ENCODE results near the gene TXNDC17. TPM values are rescaled to one million over a fixed set of nuclear protein-coding genes. Genes with fewer than 3 reads are reported as not detected.
A peak's percentile ranks its signal among the peaks of the same experiment; 100 is the strongest.

TXNDC17 gene
- total RNA-seq, 6 experiments from 2014 or later = 50.4 to 204 (median 72.1) TPM

- no peak overlapping the region for H3K27ac ChIP-seq
- 8% methylated on average over 5 of the region's 9 CpGs for WGBS (ENCODE audit: insufficient coverage, low coverage, low lambda C conversion rate, missing lambda C conversion rate)
- ATAC-seq = peak; percentile 97 to 100 (median 98)
Measured at GRCh38 chr17:6666077-6666521, 25.2 kb downstream of the TXNDC17 start.

GRCh38 chr17:6666557-6666956, 25.7 kb downstream of the TXNDC17 start:
- peaks cover 0 to 13% (median 0%) of the 10 kb centered on the region in 4 donors for H3K4me1 ChIP-seq
- no peaks in the 10 kb centered on the region for H3K36me3 ChIP-seq
- no peaks in the 10 kb centered on the region for H3K9me3 ChIP-seq
- no peaks in the 10 kb centered on the region for H3K27me3 ChIP-seq
- no peak for TF ChIP-seq POLR2A (IDR thresholded peaks at IDR 0.05)
- TF ChIP-seq CTCF (IDR thresholded peaks at IDR 0.05) = no peak
- no peak overlapping the region for H3K27ac ChIP-seq
- H3K4me3 ChIP-seq = no peak overlapping the region
- ATAC-seq (no peak), DNase-seq (no peak)
- WGBS (ENCODE audit: insufficient coverage, low coverage, low lambda C conversion rate, missing lambda C conversion rate) = 67% methylated on average over 6 of the region's 6 CpGs
- intact Hi-C loops (cut with DNase I) = loop anchor here in 1 of 2 donors (10.0 kb wide), 1 partner anchor 338 kb away; no protein-coding TSS in a partner anchor

More at GRCh38 chr17:6666077-6666521, 25.2 kb downstream of the TXNDC17 start:
- Histone ChIP-seq H3K9me3 (no peaks in the 10 kb centered on the region), H3K4me1 (peaks cover 0 to 13% (median 0%) of the 10 kb centered on the region in 4 donors), H3K36me3 (no peaks in the 10 kb centered on the region), H3K27me3 (no peaks in the 10 kb centered on the region), H3K4me3 (no peak overlapping the region)
- TF ChIP-seq CTCF (IDR thresholded peaks at IDR 0.05) (peak; percentile 86 to 90 (median 88)), POLR2A (IDR thresholded peaks at IDR 0.05) (no peak)
- DNase-seq = peak; percentile 66 to 81 (median 79)
- intact Hi-C loops (cut with DNase I) = loop anchor here in 1 of 2 donors (10.0 kb wide), 1 partner anchor 339 kb away; no protein-coding TSS in a partner anchor

- no peak for TF ChIP-seq POLR2A (IDR thresholded peaks at IDR 0.05)
- no peak for TF ChIP-seq CTCF (IDR thresholded peaks at IDR 0.05)
- H3K27ac ChIP-seq = no peak overlapping the region
- no peak overlapping the region for H3K4me3 ChIP-seq
- H3K9me3 ChIP-seq = no peaks in the 10 kb centered on the region
- intact Hi-C loops (cut with DNase I) = loop anchor here in 1 of 2 donors (10.0 kb wide), 1 partner anchor 337 kb away; no protein-coding TSS in a partner anchor
- no peaks in the 10 kb centered on the region for H3K27me3 ChIP-seq
- no peak for DNase-seq
- ATAC-seq = no peak
- H3K4me1 ChIP-seq = peaks cover 0 to 13% (median 0%) of the 10 kb centered on the region in 4 donors
- 64% methylated on average over 4 of the region's 6 CpGs for WGBS (ENCODE audit: insufficient coverage, low coverage, low lambda C conversion rate, missing lambda C conversion rate)
- no peaks in the 10 kb centered on the region for H3K36me3 ChIP-seq
Measured at GRCh38 chr17:6667516-6667915, 26.7 kb downstream of the TXNDC17 start.

- H3K36me3 ChIP-seq = no peaks in the 10 kb centered on the region
- no peak for TF ChIP-seq CTCF (IDR thresholded peaks at IDR 0.05)
- no peak for TF ChIP-seq POLR2A (IDR thresholded peaks at IDR 0.05)
- ATAC-seq (no peak), DNase-seq (no peak)
- no peak overlapping the region for H3K27ac ChIP-seq
- intact Hi-C loops (cut with DNase I) = loop anchor here in 1 of 2 donors (10.0 kb wide), 1 partner anchor 337 kb away; no protein-coding TSS in a partner anchor
- H3K27me3 ChIP-seq = no peaks in the 10 kb centered on the region
- H3K4me3 ChIP-seq = no peak overlapping the region
- H3K9me3 ChIP-seq = no peaks in the 10 kb centered on the region
- H3K4me1 ChIP-seq = peaks cover 0 to 13% (median 0%) of the 10 kb centered on the region in 4 donors
- WGBS (ENCODE audit: insufficient coverage, low coverage, low lambda C conversion rate, missing lambda C conversion rate) = 84% methylated on average over 10 of the region's 17 CpGs
Measured at GRCh38 chr17:6668219-6668618, 27.4 kb downstream of the TXNDC17 start.
